Measurements from ENCODE around the gene SPHK1.

GRCh38 chr17:76416899-76417298 is 32.5 kb downstream of the SPHK1 start:
- TF ChIP-seq EP300 (IDR thresholded peaks at IDR 0.05; ENCODE audit: borderline replicate concordance), result no peak
- TF ChIP-seq RAD21 (IDR thresholded peaks at IDR 0.05; ENCODE audit: low read depth), result no peak
- no peak for TF ChIP-seq TAF1 (IDR thresholded peaks at IDR 0.05; ENCODE audit: low read depth)
- no peak for TF ChIP-seq FOXM1 (IDR thresholded peaks at IDR 0.05; ENCODE audit: borderline replicate concordance, low read depth)
- no peak for TF ChIP-seq MAX (IDR thresholded peaks at IDR 0.05)
- TF ChIP-seq REST (IDR thresholded peaks at IDR 0.05; ENCODE audit: low read depth), result no peak
- TF ChIP-seq USF1 (IDR thresholded peaks at IDR 0.05), result no peak

Data from Ishikawa (cell line).